MCF 10A (cell line): ENCODE measurements around the gene CNTNAP2. TPM values are rescaled to one million over a fixed set of nuclear protein-coding genes. Genes with fewer than 3 reads are reported as not detected.

ENCODE experiments used
- BruUV-seq: library from RNA; stranded (reverse); fragments of 400-500 nt; replicated peaks from 2 replicates; lab custom pipeline; 2021; lab: Mats Ljungman, UMichigan
- CTCF ChIA-PET: fragments of 300-600 bp; sonication (Branson Sonifier 250); formaldehyde crosslinking; extraction: SDS; loops from one replicate; lab custom pipeline; 2021; ENCODE audit warnings: antibody characterized with exemption, inconsistent platforms; lab: Yijun Ruan, JAX
- POLR2A ChIA-PET: fragments of 300-600, 350-650 bp; sonication (Branson Sonifier 250); formaldehyde crosslinking; extraction: SDS; loops from one replicate; lab custom pipeline; 2020; ENCODE audit warnings: antibody characterized with exemption, inconsistent platforms; lab: Yijun Ruan, JAX
- DNase-seq: peaks from one replicate; pipeline ENCODE4 v3.0.0-alpha.2; 2018; ENCODE audit not compliant: unreplicated experiment
- H3K27ac Mint-ChIP-seq: one replicate; pipeline ENCODE4 v1.8.0; 2022; ENCODE audit warnings: mild to moderate bottlenecking, low read depth, mixed read lengths; ENCODE audit not compliant: unreplicated experiment
- H3K27me3 Mint-ChIP-seq: one replicate; pipeline ENCODE4 v1.8.0; 2022; ENCODE audit warnings: mixed read lengths; ENCODE audit not compliant: insufficient read depth, unreplicated experiment
- H3K36me3 Mint-ChIP-seq: one replicate; pipeline ENCODE4 v1.8.0; 2022; ENCODE audit warnings: mild to moderate bottlenecking, moderate library complexity, mixed read lengths; ENCODE audit not compliant: insufficient read depth, unreplicated experiment
- H3K4me1 Mint-ChIP-seq: one replicate; pipeline ENCODE4 v1.8.0; 2022; ENCODE audit warnings: mixed read lengths; ENCODE audit not compliant: insufficient read depth, unreplicated experiment
- H3K4me3 Mint-ChIP-seq: one replicate; pipeline ENCODE4 v1.8.0; 2022; ENCODE audit warnings: mild to moderate bottlenecking, moderate library complexity, mixed read lengths; ENCODE audit not compliant: unreplicated experiment
- H3K9me3 Mint-ChIP-seq: one replicate; pipeline ENCODE4 v1.8.0; 2022; ENCODE audit warnings: mixed read lengths; ENCODE audit not compliant: unreplicated experiment
- intact Hi-C: fragments of 100-400 bp; cut with micrococcal nuclease; formaldehyde crosslinking; loops from 2 replicates; pipeline ENCODE4 v1.14.1; 2022
- total RNA-seq: library from RNA; stranded (reverse); gene quantifications from 2 replicates; pipeline ENCODE4 v1.2.3, GENCODE V29; 2022
- TF ChIP-seq, protein P1 (sequence below): fragments of 200-600 bp; IDR thresholded peaks from one replicate; pipeline ENCODE4 v1.8.0; 2022; ENCODE audit warnings: antibody characterized with exemption, mild to moderate bottlenecking; ENCODE audit not compliant: unreplicated experiment

Gene CNTNAP2
- total RNA-seq, 1 experiment from 2014 or later: 1.1 TPM

DNA sequence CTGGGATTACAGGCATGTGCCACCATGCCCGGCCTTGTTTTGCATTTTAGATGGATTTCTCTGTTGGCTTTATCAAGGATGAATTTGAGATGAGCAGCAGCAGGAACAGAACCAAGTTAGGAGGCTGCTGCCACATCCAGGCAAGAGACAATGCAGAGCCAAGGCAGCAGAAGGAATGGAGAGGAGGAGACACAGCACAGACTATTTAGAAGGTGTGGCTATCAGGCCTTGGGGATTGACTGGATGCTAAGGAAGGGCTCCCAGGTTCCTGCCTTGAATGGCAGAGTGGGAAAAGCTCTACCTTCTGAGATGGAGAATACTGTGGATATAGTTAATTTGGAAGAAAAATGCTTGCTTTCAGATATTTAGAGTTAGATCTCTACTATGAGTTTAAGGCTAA, 1989.3 kb downstream of the CNTNAP2 start:
- no peak for DNase-seq
- CTCF ChIA-PET: no interaction called here
- POLR2A ChIA-PET: no interaction called here
- no peaks in the 10 kb centered on the region for H3K4me1 Mint-ChIP-seq
- intact Hi-C loops: no loop called here
- BruUV-seq: no TSS peak
- H3K9me3 Mint-ChIP-seq: no peaks in the 10 kb centered on the region
- TF ChIP-seq, protein P1, sequence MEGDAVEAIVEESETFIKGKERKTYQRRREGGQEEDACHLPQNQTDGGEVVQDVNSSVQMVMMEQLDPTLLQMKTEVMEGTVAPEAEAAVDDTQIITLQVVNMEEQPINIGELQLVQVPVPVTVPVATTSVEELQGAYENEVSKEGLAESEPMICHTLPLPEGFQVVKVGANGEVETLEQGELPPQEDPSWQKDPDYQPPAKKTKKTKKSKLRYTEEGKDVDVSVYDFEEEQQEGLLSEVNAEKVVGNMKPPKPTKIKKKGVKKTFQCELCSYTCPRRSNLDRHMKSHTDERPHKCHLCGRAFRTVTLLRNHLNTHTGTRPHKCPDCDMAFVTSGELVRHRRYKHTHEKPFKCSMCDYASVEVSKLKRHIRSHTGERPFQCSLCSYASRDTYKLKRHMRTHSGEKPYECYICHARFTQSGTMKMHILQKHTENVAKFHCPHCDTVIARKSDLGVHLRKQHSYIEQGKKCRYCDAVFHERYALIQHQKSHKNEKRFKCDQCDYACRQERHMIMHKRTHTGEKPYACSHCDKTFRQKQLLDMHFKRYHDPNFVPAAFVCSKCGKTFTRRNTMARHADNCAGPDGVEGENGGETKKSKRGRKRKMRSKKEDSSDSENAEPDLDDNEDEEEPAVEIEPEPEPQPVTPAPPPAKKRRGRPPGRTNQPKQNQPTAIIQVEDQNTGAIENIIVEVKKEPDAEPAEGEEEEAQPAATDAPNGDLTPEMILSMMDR: no peak
- H3K27me3 Mint-ChIP-seq: peaks cover 54% of the 10 kb centered on the region
- no peaks in the 10 kb centered on the region for H3K36me3 Mint-ChIP-seq
- H3K4me3 Mint-ChIP-seq: no peak overlapping the region
- no peak overlapping the region for H3K27ac Mint-ChIP-seq

- intact Hi-C loops: no loop called here
- H3K9me3 Mint-ChIP-seq: no peaks in the 10 kb centered on the region
- CTCF ChIA-PET: interaction anchor here (0.5 to 1.4 kb wide), 5 partner anchors 35 to 1584 kb away, joined by 3 to 4 read pairs (median 3); no protein-coding TSS in a partner anchor
- no peak overlapping the region for H3K4me3 Mint-ChIP-seq
- DNase-seq: no peak
- peaks cover 71% of the 10 kb centered on the region for H3K27me3 Mint-ChIP-seq
- TF ChIP-seq, protein P1: no peak
- no peaks in the 10 kb centered on the region for H3K4me1 Mint-ChIP-seq
- H3K27ac Mint-ChIP-seq: no peak overlapping the region
- H3K36me3 Mint-ChIP-seq: no peaks in the 10 kb centered on the region
- BruUV-seq: no TSS peak
- POLR2A ChIA-PET: no interaction called here
These were observed 1991.0 kb downstream of the CNTNAP2 start for GRCh38 chr7:148107443-148108127.

- Mint-ChIP-seq H3K4me1 (no peaks in the 10 kb centered on the region), H3K9me3 (no peaks in the 10 kb centered on the region), H3K36me3 (no peaks in the 10 kb centered on the region), H3K27me3 (peaks cover 79% of the 10 kb centered on the region), H3K4me3 (no peak overlapping the region), H3K27ac (no peak overlapping the region)
- CTCF ChIA-PET: no interaction called here
- intact Hi-C loops: no loop called here
- TF ChIP-seq, protein P1: no peak
- no peak for DNase-seq
- no TSS peak for BruUV-seq
- POLR2A ChIA-PET: no interaction called here
These were observed 1991.8 kb downstream of the CNTNAP2 start for GRCh38 chr7:148108381-148108780.

GRCh38 chr7:148110097-148110868, 1993.7 kb downstream of the CNTNAP2 start:
- intact Hi-C loops: no loop called here
- no peaks in the 10 kb centered on the region for H3K9me3 Mint-ChIP-seq
- H3K4me1 Mint-ChIP-seq: no peaks in the 10 kb centered on the region
- no TSS peak for BruUV-seq
- POLR2A ChIA-PET: interaction anchor here (0.6 kb wide), 2 partner anchors 22 to 146 kb away, joined by 3 read pairs; no protein-coding TSS in a partner anchor
- no peaks in the 10 kb centered on the region for H3K36me3 Mint-ChIP-seq
- no peak overlapping the region for H3K27ac Mint-ChIP-seq
- peak; percentile 17 for DNase-seq
- no peak overlapping the region for H3K4me3 Mint-ChIP-seq
- H3K27me3 Mint-ChIP-seq: peaks cover 84% of the 10 kb centered on the region
- CTCF ChIA-PET: interaction anchor here (0.6 to 1.1 kb wide), 5 partner anchors 33 to 560 kb away, joined by 3 read pairs; no protein-coding TSS in a partner anchor
- TF ChIP-seq, protein P1: no peak
